Transverse colon (tissue), 3 donors: ENCODE data around the gene GPR89A.

Source experiments
- EP300 ChIP-seq: sonication (generic); formaldehyde crosslinking; IDR thresholded peaks from one replicate; pipeline ENCODE4 v1.6.1; 2017; ENCODE audit warnings: antibody characterized with exemption, low read depth
- TF ChIP-seq, protein P1 (sequence below), 5 experiments: fragments of 200-600 bp in 3 of 5; fragments of 450-650 bp in 2 of 5; sonication (generic) in 3 of 5; IDR thresholded peaks; 1 replicate in 2 of 5; 2 replicates in 3 of 5; pipeline ENCODE4 v1.5.1; 2016 to 2017; ENCODE audit warnings: antibody characterized with exemption in 5 of 5, inconsistent platforms in 3 of 5, mild to moderate bottlenecking in 2 of 5, moderate library complexity in 1 of 5

DNA sequence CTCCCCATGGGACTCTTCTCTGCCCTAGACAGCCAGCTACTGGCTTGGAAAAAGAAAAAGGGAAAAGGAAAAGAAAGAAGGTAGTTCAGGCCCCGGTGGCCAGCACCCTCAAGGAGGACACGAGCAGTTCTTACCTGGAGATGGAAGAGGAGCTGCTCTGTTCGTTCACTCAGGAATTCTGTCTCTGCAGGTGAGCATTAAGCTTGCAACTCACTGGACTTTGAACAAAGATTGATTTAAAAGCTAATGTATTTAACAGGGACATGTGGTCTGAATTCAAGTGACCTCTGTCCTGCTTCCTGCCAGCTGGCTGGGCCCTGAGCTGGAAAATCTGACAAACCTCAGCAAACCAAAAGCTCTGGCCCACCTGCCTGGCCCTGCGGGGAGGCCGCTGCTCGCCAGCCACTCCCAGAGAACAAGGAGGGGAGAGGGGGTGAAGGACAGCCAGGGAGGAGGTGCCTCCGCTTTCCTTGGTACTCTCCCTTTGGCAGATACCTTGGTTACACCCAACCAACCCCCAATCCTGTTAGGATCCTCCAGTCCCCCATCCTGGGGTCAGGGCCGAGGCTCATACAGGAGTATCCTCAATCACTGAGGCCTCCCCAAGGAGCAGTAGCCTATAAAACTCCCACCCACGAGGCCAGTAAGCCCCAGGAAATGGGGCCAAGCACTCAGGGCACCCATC is 99.5 kb downstream of the GPR89A start, which contains the start of gene PDZK1:
- TF ChIP-seq, protein P1, sequence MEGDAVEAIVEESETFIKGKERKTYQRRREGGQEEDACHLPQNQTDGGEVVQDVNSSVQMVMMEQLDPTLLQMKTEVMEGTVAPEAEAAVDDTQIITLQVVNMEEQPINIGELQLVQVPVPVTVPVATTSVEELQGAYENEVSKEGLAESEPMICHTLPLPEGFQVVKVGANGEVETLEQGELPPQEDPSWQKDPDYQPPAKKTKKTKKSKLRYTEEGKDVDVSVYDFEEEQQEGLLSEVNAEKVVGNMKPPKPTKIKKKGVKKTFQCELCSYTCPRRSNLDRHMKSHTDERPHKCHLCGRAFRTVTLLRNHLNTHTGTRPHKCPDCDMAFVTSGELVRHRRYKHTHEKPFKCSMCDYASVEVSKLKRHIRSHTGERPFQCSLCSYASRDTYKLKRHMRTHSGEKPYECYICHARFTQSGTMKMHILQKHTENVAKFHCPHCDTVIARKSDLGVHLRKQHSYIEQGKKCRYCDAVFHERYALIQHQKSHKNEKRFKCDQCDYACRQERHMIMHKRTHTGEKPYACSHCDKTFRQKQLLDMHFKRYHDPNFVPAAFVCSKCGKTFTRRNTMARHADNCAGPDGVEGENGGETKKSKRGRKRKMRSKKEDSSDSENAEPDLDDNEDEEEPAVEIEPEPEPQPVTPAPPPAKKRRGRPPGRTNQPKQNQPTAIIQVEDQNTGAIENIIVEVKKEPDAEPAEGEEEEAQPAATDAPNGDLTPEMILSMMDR (IDR thresholded peaks at IDR 0.05), result no peak
- TF ChIP-seq EP300, result no peak
